ENCODE measurements around the gene RAB40B.

Gene RAB40B

GRCh38 chr17:82649501-82650261 is 48.8 kb downstream of the RAB40B start:
- no peak for DNase-seq (ENCODE audit: low spot score)

GRCh38 chr17:82648742-82649331 is 49.7 kb downstream of the RAB40B start:
- peak; percentile 20 for DNase-seq (ENCODE audit: low spot score)

- DNase-seq (ENCODE audit: low spot score), result peak; percentile 95
These were observed 50.3 kb downstream of the RAB40B start, which contains the start of gene WDR45B for GRCh38 chr17:82648165-82648668. Gene WDR45B (minus strand): TSS chr17:82648444. CDS start chr17:82648340, 104 bp downstream.

- no peak for DNase-seq (ENCODE audit: low spot score)
These were observed 50.8 kb downstream of the RAB40B start for GRCh38 chr17:82647593-82648164.

- DNase-seq (ENCODE audit: low spot score), result no peak
These were observed 53.0 kb downstream of the RAB40B start for GRCh38 chr17:82645516-82645915.

- no peak for DNase-seq (ENCODE audit: low spot score)
These were observed 54.4 kb downstream of the RAB40B start for GRCh38 chr17:82644148-82644547.

- DNase-seq (ENCODE audit: low spot score), result no peak
These were observed 56.5 kb downstream of the RAB40B start for GRCh38 chr17:82642022-82642421.

GRCh38 chr17:82640036-82640435 is 58.5 kb downstream of the RAB40B start:
- no peak for DNase-seq (ENCODE audit: low spot score)

- DNase-seq (ENCODE audit: low spot score), result no peak
These were observed 58.9 kb downstream of the RAB40B start for GRCh38 chr17:82639628-82640027.

- no peak for DNase-seq (ENCODE audit: low spot score)
These were observed 60.2 kb downstream of the RAB40B start for GRCh38 chr17:82638183-82638773.

GRCh38 chr17:82636626-82637598 is 61.6 kb downstream of the RAB40B start:
- DNase-seq (ENCODE audit: low spot score), result no peak

- no peak for DNase-seq (ENCODE audit: low spot score)
These were observed 65.2 kb downstream of the RAB40B start for GRCh38 chr17:82633343-82633742.

GRCh38 chr17:82632451-82632850 is 66.0 kb downstream of the RAB40B start:
- no peak for DNase-seq (ENCODE audit: low spot score)

- DNase-seq (ENCODE audit: low spot score), result no peak
These were observed 67.0 kb downstream of the RAB40B start for GRCh38 chr17:82631544-82631943.

GRCh38 chr17:82630212-82630611 is 68.3 kb downstream of the RAB40B start:
- DNase-seq (ENCODE audit: low spot score), result no peak

GRCh38 chr17:82629748-82630147 is 68.8 kb downstream of the RAB40B start:
- DNase-seq (ENCODE audit: low spot score), result no peak

- no peak for DNase-seq (ENCODE audit: low spot score)
These were observed 71.1 kb downstream of the RAB40B start for GRCh38 chr17:82627405-82627804.

GRCh38 chr17:82623707-82624106 is 74.8 kb downstream of the RAB40B start:
- DNase-seq (ENCODE audit: low spot score), result no peak

GRCh38 chr17:82619641-82620040 is 78.9 kb downstream of the RAB40B start:
- no peak for DNase-seq (ENCODE audit: low spot score)

GRCh38 chr17:82619211-82619610 is 79.3 kb downstream of the RAB40B start:
- DNase-seq (ENCODE audit: low spot score), result no peak

GRCh38 chr17:82616021-82616711 is 82.3 kb downstream of the RAB40B start:
- DNase-seq (ENCODE audit: low spot score), result no peak
